IPS-18c (cell line): ENCODE measurements around the gene EDC3.
"Not testable (repeated sequence)": the region's sequence is repeated elsewhere in the genome, so short reads cannot be mapped to it uniquely, and the experiment has no call there.

Source experiments
- H3K4me3 ChIP-seq: 2 replicates; pipeline ENCODE4 v1.7.0; 2013; ENCODE audit warnings: low read depth, mild to moderate bottlenecking, low read length, moderate library complexity; ENCODE audit not compliant: insufficient read depth
- H3K9me3 ChIP-seq: one replicate; pipeline ENCODE4 v1.6.1; 2013; ENCODE audit warnings: mild to moderate bottlenecking, low read length, moderate library complexity; ENCODE audit not compliant: control insufficient read depth, insufficient read depth

Gene EDC3

GRCh38 chr15:74695597-74696397, at the start of gene EDC3:
TSS of gene EDC3 (minus strand) at chr15:74696024. CDS start at chr15:74675124, 20,900 bp downstream.
- no peaks in the 10 kb centered on the region for H3K9me3 ChIP-seq
- peak within 1 kb of the TSS; percentile 99 for H3K4me3 ChIP-seq

GRCh38 chr15:74742422-74742821, 46.6 kb upstream of the EDC3 start:
- no peak overlapping the region; the same call in 1 of the 2 replicates for H3K4me3 ChIP-seq
- no peaks in the 10 kb centered on the region for H3K9me3 ChIP-seq

GRCh38 chr15:74738239-74738638, 42.4 kb upstream of the EDC3 start:
- not testable (repeated sequence) for H3K4me3 ChIP-seq, H3K9me3 ChIP-seq

- Histone ChIP-seq H3K9me3 (no peaks in the 10 kb centered on the region), H3K4me3 (no peak overlapping the region)
Observed at GRCh38 chr15:74735305-74735704, 39.5 kb upstream of the EDC3 start.

- Histone ChIP-seq H3K9me3 (no peaks in the 10 kb centered on the region), H3K4me3 (no peak overlapping the region)
Observed at GRCh38 chr15:74733269-74733668, 37.4 kb upstream of the EDC3 start.

GRCh38 chr15:74732846-74733245, 37.0 kb upstream of the EDC3 start:
- H3K4me3 ChIP-seq = no peak overlapping the region
- H3K9me3 ChIP-seq = no peaks in the 10 kb centered on the region

DNA sequence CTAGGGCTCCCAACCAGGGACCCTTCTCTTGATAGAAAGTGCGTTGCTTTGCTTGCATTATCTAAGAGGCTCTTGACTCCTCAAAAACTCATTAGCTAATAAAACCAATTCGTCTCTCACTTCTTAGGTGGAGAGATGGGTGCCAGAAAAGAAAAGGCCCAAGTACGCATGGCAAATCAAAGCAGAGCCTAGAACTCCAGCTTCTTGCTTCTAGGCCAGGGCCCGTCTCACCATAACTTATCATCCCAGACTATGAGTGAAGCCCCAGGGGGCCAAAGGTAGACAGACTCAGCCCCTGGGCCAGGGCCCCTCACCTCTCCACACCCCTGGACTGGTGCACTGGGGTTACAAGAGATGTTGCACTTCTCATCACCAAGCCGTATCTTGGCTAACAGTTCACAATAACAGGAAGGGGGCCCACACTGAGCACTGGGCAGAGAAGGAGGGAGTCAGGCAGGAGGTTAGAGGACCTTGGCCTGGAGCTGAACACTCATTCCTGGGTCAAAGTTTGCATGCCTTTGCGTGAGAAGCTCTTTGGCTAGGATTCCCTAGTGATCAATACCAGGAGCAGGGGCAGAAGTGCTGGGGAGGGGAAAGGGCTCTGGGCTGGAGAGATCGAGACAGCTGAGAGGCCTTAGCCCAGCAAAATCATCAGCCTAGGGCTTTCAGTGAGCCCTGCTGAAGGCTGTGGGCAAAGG, 34.9 kb upstream of the EDC3 start:
- Histone ChIP-seq H3K4me3 (no peak overlapping the region), H3K9me3 (peaks cover 3% of the 10 kb centered on the region)

DNA sequence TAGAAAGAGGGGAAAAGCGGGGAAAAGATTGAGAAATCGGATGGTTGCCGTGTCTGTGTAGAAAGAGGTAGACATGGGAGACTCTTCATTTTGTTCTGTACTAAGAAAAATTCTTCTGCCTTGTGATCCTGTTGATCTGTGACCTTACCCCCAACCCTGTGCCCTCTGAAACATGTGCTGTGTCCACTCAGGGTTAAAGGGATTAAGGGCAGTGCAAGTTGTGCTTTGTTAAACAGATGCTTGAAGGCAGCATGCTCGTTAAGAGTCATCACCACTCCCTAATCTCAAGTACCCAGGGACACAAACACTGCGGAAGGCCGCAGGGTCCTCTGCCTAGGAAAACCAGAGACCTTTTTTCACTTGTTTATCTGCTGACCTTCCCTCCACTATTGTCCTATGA, 33.5 kb upstream of the EDC3 start:
- not testable (repeated sequence) for H3K4me3 ChIP-seq, H3K9me3 ChIP-seq

GRCh38 chr15:74728699-74729098, 32.9 kb upstream of the EDC3 start:
- H3K4me3 ChIP-seq, H3K9me3 ChIP-seq: not testable (repeated sequence)

GRCh38 chr15:74727727-74728126, 31.9 kb upstream of the EDC3 start:
- H3K9me3 ChIP-seq = peaks cover 3% of the 10 kb centered on the region

GRCh38 chr15:74726774-74727164, 30.9 kb upstream of the EDC3 start:
- peaks cover 3% of the 10 kb centered on the region for H3K9me3 ChIP-seq
- peak overlapping the region; percentile 70; the same call in 1 of the 2 replicates for H3K4me3 ChIP-seq

More at GRCh38 chr15:74727727-74728126, 31.9 kb upstream of the EDC3 start:
- no peak overlapping the region for H3K4me3 ChIP-seq

GRCh38 chr15:74725845-74726773, 30.3 kb upstream of the EDC3 start:
- H3K4me3 ChIP-seq = peak overlapping the region; percentile 70

GRCh38 chr15:74725225-74725774, 29.5 kb upstream of the EDC3 start, which contains the start of gene CYP1A1:
TSS of gene CYP1A1 (minus strand) at chr15:74725528. CDS start at chr15:74723097, 2,431 bp downstream.
- Histone ChIP-seq H3K9me3 (peaks cover 3% of the 10 kb centered on the region), H3K4me3 (peak within 1 kb of the TSS; percentile 70)

More at GRCh38 chr15:74725845-74726773, 30.3 kb upstream of the EDC3 start:
- peaks cover 3% of the 10 kb centered on the region for H3K9me3 ChIP-seq

DNA sequence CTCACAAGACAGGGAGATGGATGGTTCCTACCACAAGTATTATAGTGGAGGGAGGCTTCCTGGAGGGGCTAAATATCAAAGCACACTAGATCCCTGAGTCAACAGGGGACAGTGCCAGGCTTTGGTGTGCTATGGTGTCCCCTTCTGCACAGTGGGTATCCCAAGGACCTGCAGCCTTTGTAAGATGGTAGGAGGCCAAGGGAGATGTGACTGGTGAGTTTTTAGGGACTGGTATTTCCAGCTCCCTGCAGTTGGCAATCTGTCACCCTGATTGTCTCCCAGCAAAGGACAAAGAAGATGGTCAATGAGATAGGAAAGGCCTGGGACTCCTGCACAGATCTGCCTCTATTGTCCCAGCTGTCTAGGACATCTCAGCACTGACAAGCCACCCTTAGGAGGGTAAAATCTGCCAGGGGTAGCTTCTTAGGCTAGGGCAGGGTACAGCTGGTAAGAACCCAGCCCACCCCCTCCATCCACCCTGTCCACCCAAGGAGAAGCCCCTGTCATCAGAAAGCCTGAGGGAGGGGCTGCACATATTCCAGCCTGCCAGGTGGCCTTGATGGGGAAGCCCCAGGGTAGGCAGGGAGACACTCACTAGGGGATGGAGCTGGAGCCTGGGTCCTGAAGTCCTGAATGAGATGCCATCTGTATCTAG, 28.9 kb upstream of the EDC3 start:
- peaks cover 3% of the 10 kb centered on the region for H3K9me3 ChIP-seq
- H3K4me3 ChIP-seq = no peak overlapping the region

GRCh38 chr15:74723754-74724334, 28.0 kb upstream of the EDC3 start:
- peaks cover 3% of the 10 kb centered on the region for H3K9me3 ChIP-seq
- no peak overlapping the region for H3K4me3 ChIP-seq

- Histone ChIP-seq H3K4me3 (no peak overlapping the region), H3K9me3 (peaks cover 3% of the 10 kb centered on the region)
Observed at GRCh38 chr15:74723187-74723586, 27.4 kb upstream of the EDC3 start.
